GM10847 (cell line): ENCODE measurements around the gene SHROOM3.

ENCODE experiments used
- POLR2A ChIP-seq: IDR thresholded peaks from 2 replicates; pipeline ENCODE4 v1.6.1; 2011; ENCODE audit not compliant: insufficient read length; ENCODE audit errors: extremely low read depth

Gene SHROOM3

GRCh38 chr4:76484654-76485053, 49.6 kb downstream of the SHROOM3 start:
- no peak for TF ChIP-seq POLR2A

- no peak for TF ChIP-seq POLR2A
Measured at GRCh38 chr4:76485450-76485849, 50.4 kb downstream of the SHROOM3 start.

GRCh38 chr4:76486588-76487276, 51.7 kb downstream of the SHROOM3 start:
- no peak for TF ChIP-seq POLR2A

DNA sequence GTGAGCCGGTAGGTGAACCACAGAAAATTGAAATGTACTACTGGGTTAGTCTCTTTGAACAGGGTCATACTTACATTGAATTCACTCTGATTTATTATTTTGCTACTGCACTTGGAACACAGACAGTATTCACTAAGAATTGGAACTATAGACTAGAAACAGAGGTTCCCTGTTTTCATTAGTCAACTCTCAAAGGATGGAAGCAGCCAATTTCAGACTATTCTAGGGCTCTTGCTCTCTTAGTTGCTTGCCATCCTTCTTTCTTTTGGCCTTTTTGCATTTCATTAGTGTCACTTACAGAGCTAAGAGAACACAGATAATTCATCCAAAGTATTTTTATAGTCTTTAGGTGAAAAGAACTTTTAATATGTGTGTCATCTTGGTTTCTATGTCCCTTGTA, 52.6 kb downstream of the SHROOM3 start:
- no peak for TF ChIP-seq POLR2A

DNA sequence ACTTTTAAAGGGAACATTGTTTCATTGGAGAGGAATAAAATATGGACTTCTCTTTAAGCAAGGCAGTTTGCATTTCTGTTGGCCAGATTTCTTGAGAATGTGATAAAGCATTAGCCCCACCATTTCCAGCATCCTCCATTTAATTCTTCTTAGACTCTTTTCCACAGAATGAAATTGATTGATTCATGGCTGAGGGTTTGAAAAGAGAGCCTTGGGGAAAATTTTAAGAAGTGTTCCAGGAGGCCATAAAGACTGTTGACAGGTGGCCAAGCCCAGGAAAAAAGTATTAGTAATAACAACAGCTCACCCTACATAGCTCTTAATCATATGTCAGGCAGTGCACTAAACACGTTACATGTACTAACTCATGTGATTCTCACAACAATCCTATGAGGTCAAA, 53.4 kb downstream of the SHROOM3 start:
- TF ChIP-seq POLR2A: no peak

DNA sequence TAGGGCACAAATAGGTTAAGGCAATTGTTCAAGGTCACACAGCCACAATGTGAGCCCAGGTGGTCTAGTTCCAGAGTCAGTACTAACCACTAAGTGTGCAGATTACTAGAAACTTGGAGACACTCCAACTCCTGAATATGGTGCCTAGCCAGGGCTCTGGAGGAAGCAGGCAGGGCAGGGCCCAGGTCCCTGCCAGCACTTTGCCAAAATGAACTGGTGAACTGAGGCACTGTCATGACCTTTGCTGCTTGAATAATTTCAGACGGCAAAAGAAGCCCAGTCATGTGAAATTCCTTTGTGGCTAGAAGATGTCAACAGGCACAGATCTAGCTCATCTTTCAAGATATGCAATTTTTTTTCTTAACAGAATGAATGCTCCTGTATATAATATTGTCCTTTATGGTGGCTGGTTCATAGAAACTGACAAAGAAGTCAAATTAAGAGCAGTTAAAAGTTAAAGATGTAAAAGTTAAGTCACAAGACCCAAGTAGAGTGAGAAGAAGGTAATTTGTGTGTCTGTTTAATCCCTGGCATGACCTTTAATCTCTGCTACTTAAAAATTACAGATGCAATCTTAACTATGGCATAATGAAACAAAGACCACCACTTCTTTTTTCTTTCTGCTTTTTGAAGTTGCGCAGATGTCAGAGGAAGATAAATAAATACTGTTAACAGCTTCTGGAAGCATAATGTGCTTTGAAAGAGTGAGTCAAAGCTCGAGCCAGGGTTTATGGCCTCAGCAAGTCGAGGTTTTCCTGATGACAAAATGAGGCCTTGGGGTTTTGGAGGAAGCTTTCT, 54.1 kb downstream of the SHROOM3 start:
- no peak for TF ChIP-seq POLR2A

DNA sequence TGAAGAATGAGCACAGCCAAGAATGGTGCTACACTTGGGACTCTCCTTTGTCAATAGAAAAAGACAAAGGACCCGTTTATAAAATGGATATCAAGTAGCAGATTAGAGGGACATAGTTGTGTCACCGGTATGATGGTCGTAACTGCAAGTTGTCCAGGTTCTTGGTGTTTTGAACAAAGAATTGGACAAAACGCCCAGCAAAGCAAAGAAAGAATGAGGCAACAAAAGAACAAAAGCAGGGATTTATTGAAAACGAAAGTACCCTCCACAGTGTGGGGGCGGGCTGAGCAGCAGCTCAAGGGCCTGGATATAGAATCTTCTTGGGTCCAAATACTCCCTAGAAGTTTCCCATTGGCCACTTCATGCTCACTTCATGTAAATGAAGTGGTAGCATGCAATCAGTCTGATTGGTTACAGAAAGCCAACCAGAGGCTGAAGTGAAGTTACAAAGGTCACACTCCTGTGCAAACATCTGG, 54.7 kb downstream of the SHROOM3 start:
- no peak for TF ChIP-seq POLR2A

DNA sequence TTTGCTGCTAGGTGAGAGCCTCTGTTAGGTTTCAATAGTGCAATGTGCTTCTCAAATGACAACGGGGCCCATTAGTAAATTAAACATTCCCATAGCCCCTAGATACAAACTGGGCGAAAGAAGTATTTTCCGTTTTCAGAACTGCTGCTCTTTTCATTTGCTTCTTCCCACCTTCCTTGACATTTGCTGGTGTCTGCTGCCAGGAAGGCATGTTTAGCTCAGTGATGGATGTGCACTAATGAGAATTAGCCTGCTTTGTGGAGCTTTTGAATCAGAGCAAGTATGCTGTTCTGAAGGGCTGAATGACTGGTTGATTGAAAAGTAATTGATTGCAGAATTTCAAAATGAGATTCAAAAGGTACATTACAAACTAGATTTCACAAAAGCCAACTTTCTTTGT, 57.0 kb downstream of the SHROOM3 start:
- no peak for TF ChIP-seq POLR2A

GRCh38 chr4:76494243-76494642, 59.2 kb downstream of the SHROOM3 start:
- no peak for TF ChIP-seq POLR2A

GRCh38 chr4:76494871-76495590, 60.0 kb downstream of the SHROOM3 start:
- no peak for TF ChIP-seq POLR2A

- TF ChIP-seq POLR2A: no peak
Measured at GRCh38 chr4:76498550-76498949, 63.5 kb downstream of the SHROOM3 start.

- no peak for TF ChIP-seq POLR2A
Measured at GRCh38 chr4:76499461-76499860, 64.4 kb downstream of the SHROOM3 start.

DNA sequence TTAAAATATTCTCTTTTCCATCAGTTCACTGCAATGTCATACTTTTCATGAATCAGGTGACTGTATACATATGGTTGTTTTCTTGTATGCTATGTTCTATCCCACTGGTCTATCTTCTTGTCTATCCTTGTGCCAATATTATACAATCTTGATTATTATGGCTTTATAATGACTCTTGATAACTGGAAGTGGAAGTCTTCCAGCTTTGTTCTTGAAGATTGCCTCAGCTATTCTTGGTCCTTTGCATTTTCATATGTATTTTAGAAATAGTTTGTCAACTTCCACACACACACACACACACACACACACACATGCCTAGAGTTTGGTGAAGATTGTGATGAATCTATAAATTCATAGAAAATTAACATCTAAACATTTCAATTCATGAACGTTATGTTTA, 67.9 kb downstream of the SHROOM3 start:
- TF ChIP-seq POLR2A: no peak

DNA sequence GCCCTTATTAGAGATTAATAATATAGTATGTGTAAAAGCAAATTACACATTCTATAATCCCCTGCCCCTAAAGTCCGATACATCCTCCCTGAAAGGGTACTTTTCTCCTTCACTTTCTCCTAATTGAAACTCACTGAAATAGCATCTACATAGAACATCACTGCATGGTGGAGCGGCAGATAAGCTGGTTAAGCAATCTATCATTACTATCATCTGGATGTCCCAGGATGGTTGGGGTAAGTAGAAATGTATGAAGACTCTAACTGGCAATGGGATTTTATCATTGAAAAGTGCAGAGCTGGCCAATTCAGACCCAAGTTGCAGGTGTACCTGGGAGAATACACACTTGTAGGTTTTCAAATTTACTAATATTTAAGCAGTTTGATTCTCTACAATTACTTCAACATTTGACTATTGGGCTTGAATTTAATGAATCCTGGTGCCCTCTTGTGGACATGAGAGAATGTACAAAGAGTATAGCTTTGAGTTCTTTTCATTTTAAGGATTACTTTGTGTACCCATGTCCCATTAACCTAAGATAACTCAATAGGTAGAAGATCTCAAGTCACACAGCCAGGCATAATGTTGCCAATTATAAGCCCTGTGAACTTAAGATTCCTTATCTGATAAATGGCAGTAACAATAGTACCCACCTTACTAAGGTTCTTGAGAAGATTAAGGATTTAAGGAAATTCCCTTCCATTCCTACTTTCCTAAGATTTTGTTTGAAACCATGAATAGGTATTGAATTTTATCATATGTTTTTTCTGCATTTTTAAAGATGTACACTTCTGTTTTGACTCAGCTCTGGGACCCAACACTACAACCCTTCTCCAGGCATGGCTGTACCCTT, 69.8 kb downstream of the SHROOM3 start:
- no peak for TF ChIP-seq POLR2A

DNA sequence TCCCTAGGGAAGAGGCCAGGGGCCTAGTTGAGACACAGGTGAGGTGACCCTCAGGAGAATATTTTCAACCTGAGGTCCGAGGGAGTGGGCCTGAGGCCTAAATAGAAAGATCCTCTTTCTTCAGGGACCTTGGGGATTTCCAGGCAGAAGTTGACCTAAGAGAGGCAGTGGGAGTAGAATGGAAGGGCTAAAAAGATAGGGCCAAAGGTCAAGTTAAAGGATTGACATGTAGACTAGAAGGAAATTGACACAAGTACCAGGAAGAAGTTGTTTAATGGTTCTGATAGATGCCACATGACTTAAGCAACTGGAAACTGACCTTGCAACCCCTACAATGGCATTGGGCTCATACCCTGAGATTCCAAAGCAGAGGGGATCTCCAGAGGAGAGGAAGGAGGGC, 76.9 kb downstream of the SHROOM3 start:
- no peak for TF ChIP-seq POLR2A
